Loucy (cell line): ENCODE measurements around the gene MICAL3.

Experiments used
- CTCF ChIP-seq: fragments of 200-600 bp; sonication (generic); conservative IDR thresholded peaks from 2 replicates; pipeline ENCODE4 v1.5.1; 2014; ENCODE audit warnings: mild to moderate bottlenecking, antibody characterized with exemption, low read length
- EZH2phosphoT487 ChIP-seq: fragments of 200-600 bp; IDR thresholded peaks from 2 replicates; pipeline ENCODE4 v1.6.1; 2018; ENCODE audit warnings: antibody characterized with exemption, mild to moderate bottlenecking, moderate library complexity, borderline replicate concordance

- no peak for TF ChIP-seq CTCF
- TF ChIP-seq EZH2phosphoT487, result no peak
Measured at GRCh38 chr22:18070041-18070440, 45.7 kb upstream of the MICAL3 start.
